Measurements from ENCODE around the gene KCNE2.

DNA sequence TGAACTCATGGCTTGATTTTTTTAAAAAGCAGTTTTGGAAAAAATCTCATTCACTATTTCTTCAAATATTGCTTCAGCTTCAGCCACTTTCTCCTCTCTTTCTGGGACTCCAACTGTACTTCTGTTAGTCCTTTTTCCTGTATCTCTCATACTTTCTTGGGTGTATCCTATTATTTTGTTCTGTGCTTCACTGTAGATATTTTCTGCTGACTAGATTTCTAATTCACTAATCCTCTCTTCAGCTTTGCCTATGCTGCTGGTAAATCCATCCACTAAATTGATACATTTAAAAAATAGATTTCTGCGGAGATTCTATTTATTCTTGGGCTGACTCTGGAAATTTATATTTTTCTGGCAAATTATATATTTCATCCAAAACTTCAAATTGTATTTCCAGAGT is 4.9 kb upstream of the KCNE2 start:
- no peak for TF ChIP-seq CTCF (IDR thresholded peaks at IDR 0.05 in 8 of 11, conservative IDR thresholded peaks at IDR 0.05 in 3 of 11)
- no peak for TF ChIP-seq POLR2A (IDR thresholded peaks at IDR 0.05)
